Stimulated activated CD8-positive, alpha-beta memory T cell treated with anti-CD3 and anti-CD28 coated beads, Interleukin-12 subunit alpha, Interleukin-12 subunit beta, amount 100 ng/mL, for 4 hours (primary cell): ENCODE measurements around the gene NCAPG2.

ENCODE experiments used
- DNase-seq: peaks from one replicate; pipeline ENCODE4 v3.0.0-alpha.2; 2020; ENCODE audit warnings: low read depth

NCAPG2 gene

GRCh38 chr7:158734861-158735260 is 30.3 kb upstream of the NCAPG2 start:
- DNase-seq = no peak

- no peak for DNase-seq
Observed at GRCh38 chr7:158733775-158734494, 29.3 kb upstream of the NCAPG2 start.

- no peak for DNase-seq
Observed at GRCh38 chr7:158733220-158733519, 28.6 kb upstream of the NCAPG2 start.

GRCh38 chr7:158732494-158733219 is 28.1 kb upstream of the NCAPG2 start:
- DNase-seq = no peak

- no peak for DNase-seq
Observed at GRCh38 chr7:158731761-158732160, 27.2 kb upstream of the NCAPG2 start.

GRCh38 chr7:158730383-158731346 is 26.1 kb upstream of the NCAPG2 start:
- no peak for DNase-seq

GRCh38 chr7:158729646-158730382 is 25.2 kb upstream of the NCAPG2 start:
- DNase-seq = no peak

- DNase-seq = no peak
Observed at GRCh38 chr7:158728911-158729645, 24.5 kb upstream of the NCAPG2 start.

GRCh38 chr7:158727690-158728089 is 23.1 kb upstream of the NCAPG2 start:
- no peak for DNase-seq

GRCh38 chr7:158726277-158726807 is 21.7 kb upstream of the NCAPG2 start:
- DNase-seq = no peak

GRCh38 chr7:158725506-158725800 is 20.8 kb upstream of the NCAPG2 start:
- no peak for DNase-seq

GRCh38 chr7:158724658-158725505 is 20.3 kb upstream of the NCAPG2 start:
- no peak for DNase-seq

- no peak for DNase-seq
Observed at GRCh38 chr7:158723714-158724385, 19.2 kb upstream of the NCAPG2 start.

GRCh38 chr7:158723266-158723665 is 18.7 kb upstream of the NCAPG2 start:
- DNase-seq = no peak

- DNase-seq = no peak
Observed at GRCh38 chr7:158722574-158723237, 18.1 kb upstream of the NCAPG2 start.

- DNase-seq = no peak
Observed at GRCh38 chr7:158720112-158720511, 15.5 kb upstream of the NCAPG2 start.

- no peak for DNase-seq
Observed at GRCh38 chr7:158716802-158717201, 12.2 kb upstream of the NCAPG2 start.

- no peak for DNase-seq
Observed at GRCh38 chr7:158710651-158711102, 6.1 kb upstream of the NCAPG2 start.

GRCh38 chr7:158707610-158708009 is 3.0 kb upstream of the NCAPG2 start:
- no peak for DNase-seq
